GM21723 (cell line): Measurements from ENCODE around the gene LSAMP.
"Not testable (repeated sequence)": the region's sequence is repeated elsewhere in the genome, so short reads cannot be mapped to it uniquely, and the experiment has no call there.

ENCODE experiments used
- ATAC-seq: cut with Tn5 transposase; IDR thresholded peaks from one replicate; pipeline ENCODE4 v1.9.1; 2021; ENCODE audit warnings: mild to moderate bottlenecking, moderate library complexity; ENCODE audit not compliant: unreplicated experiment

The LSAMP gene

GRCh38 chr3:115819785-115820384 is 625.4 kb downstream of the LSAMP start:
- ATAC-seq, result peak; percentile 93

GRCh38 chr3:115814778-115815380 is 630.4 kb downstream of the LSAMP start:
- ATAC-seq, result no peak

GRCh38 chr3:115814006-115814405 is 631.3 kb downstream of the LSAMP start:
- ATAC-seq, result no peak

- no peak for ATAC-seq
These were observed 636.5 kb downstream of the LSAMP start for GRCh38 chr3:115808816-115809215.

- no peak for ATAC-seq
These were observed 637.0 kb downstream of the LSAMP start for GRCh38 chr3:115808244-115808643.

GRCh38 chr3:115806501-115806900 is 638.8 kb downstream of the LSAMP start:
- no peak for ATAC-seq

GRCh38 chr3:115805520-115805919 is 639.8 kb downstream of the LSAMP start:
- ATAC-seq, result no peak

- ATAC-seq, result no peak
These were observed 640.6 kb downstream of the LSAMP start for GRCh38 chr3:115804713-115805119.

GRCh38 chr3:115804200-115804599 is 641.1 kb downstream of the LSAMP start:
- no peak for ATAC-seq

- ATAC-seq, result no peak
These were observed 641.6 kb downstream of the LSAMP start for GRCh38 chr3:115803661-115804060.

- no peak for ATAC-seq
These were observed 644.7 kb downstream of the LSAMP start for GRCh38 chr3:115800489-115801075.

GRCh38 chr3:115800065-115800464 is 645.2 kb downstream of the LSAMP start:
- not testable (repeated sequence) for ATAC-seq

- no peak for ATAC-seq
These were observed 652.9 kb downstream of the LSAMP start for GRCh38 chr3:115792206-115792955.

- ATAC-seq, result not testable (repeated sequence)
These were observed 653.8 kb downstream of the LSAMP start for GRCh38 chr3:115791271-115792153.

- ATAC-seq, result no peak
These were observed 654.5 kb downstream of the LSAMP start for GRCh38 chr3:115790759-115791158.

- ATAC-seq, result no peak
These were observed 655.8 kb downstream of the LSAMP start for GRCh38 chr3:115789481-115789880.

- no peak for ATAC-seq
These were observed 656.3 kb downstream of the LSAMP start for GRCh38 chr3:115788921-115789470.

- no peak for ATAC-seq
These were observed 657.5 kb downstream of the LSAMP start for GRCh38 chr3:115787818-115788217.

GRCh38 chr3:115785782-115786181 is 659.5 kb downstream of the LSAMP start:
- no peak for ATAC-seq

GRCh38 chr3:115784739-115785536 is 660.3 kb downstream of the LSAMP start:
- no peak for ATAC-seq
